ENCODE data around the gene TMEM178B. TPM values are rescaled to one million over a fixed set of nuclear protein-coding genes. Genes with fewer than 3 reads are reported as not detected.

Gene TMEM178B
- polyA plus RNA-seq, 2 of the 4 experiments (the other 2 are of a cell fraction) = 0.88 to 0.93 TPM

DNA sequence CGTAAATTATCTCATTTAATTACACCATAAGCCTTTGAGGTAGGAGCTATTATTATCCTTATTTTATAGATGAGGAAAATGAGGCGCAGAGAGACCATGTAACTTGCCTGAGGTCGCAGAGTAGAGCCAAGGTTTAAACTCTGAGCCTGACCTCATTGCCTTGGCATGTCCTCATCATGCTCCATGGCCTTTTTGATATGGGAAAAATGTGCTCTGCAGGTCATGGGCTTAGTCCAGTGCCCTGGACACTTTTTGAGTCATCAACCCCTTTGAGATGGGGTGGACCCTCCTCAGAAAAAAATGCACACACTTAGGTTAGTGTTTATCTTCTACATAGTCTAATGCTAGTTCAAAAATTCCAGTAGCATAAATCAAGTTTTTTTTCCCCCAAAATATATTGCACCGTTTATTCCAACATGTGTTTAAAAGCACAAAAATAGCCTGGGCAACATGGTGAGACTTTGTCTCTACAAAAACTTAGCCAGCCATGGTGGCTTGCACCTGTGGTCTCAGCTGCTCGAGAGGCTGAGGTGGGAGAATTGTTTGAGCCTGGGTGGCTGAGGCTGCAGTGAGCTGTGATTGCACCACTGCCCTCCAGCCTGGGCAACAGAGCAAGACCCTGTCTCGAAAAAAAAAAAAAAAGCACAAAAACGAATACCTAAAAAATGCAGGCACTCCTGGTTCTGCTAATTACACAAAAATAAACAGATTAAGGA lies 28.6 kb upstream of the TMEM178B start:
- WGBS (ENCODE audit: missing lambda C conversion rate) = 12% methylated on average over 7 of the region's 7 CpGs
- no peak overlapping the region for H3K4me3 ChIP-seq
- DNase-seq (ENCODE audit: low read depth in 1 of 2, low spot score in 1 of 2) (peak in 1 of 2 experiments; percentile 46), ATAC-seq (peak; percentile 62; a peak in 4 of 6 replicates), FAIRE-seq (no peak)
- H3K4me1 ChIP-seq = peaks cover 24% of the 10 kb centered on the region
- H3K4me2 ChIP-seq = peak overlapping the region; percentile 32
- CTCF ChIA-PET = no interaction called here
- H3K9me3 ChIP-seq = no peaks in the 10 kb centered on the region
- POLR2A ChIA-PET = no interaction called here
- TF ChIP-seq USF2 (IDR thresholded peaks at IDR 0.05) = no peak
- TF ChIP-seq FOSL2 (IDR thresholded peaks at IDR 0.05) = no peak
- TF ChIP-seq FOSL2 (CRISPR knock-in tag; IDR thresholded peaks at IDR 0.05) = peak; percentile 31; the same call in 1 of the 2 replicates
- H3K27ac ChIP-seq = peak overlapping the region; percentile 37 to 45; a peak in 2 of 6 replicates

GRCh38 chr7:141045842-141046620 lies 27.8 kb upstream of the TMEM178B start:
- Histone ChIP-seq H3K4me1 (peaks cover 24% of the 10 kb centered on the region), H3K9me3 (no peaks in the 10 kb centered on the region), H3K4me3 (no peak overlapping the region), H3K4me2 (peak overlapping the region; percentile 32), H3K27ac (peak overlapping the region; percentile 37 to 45; a peak in 2 of 6 replicates)
- ATAC-seq (peak in 1 of 2 experiments; percentile 39; a peak in 1 of 6 replicates), FAIRE-seq (no peak), DNase-seq (ENCODE audit: low read depth in 1 of 2, low spot score in 1 of 2) (no peak)
- WGBS (ENCODE audit: missing lambda C conversion rate) = 50% methylated on average over 7 of the region's 7 CpGs
- TF ChIP-seq RARB (CRISPR knock-in tag; IDR thresholded peaks at IDR 0.05) (no peak), HOXB5 (CRISPR knock-in tag; IDR thresholded peaks at IDR 0.05) (no peak), MAZ (IDR thresholded peaks at IDR 0.05; ENCODE audit: borderline replicate concordance, low read depth, low read length) (no peak), CHD2 (IDR thresholded peaks at IDR 0.05; ENCODE audit: low read length, partially characterized antibody) (no peak), HDAC2 (IDR thresholded peaks at IDR 0.05) (no peak), CEBPB (IDR thresholded peaks at IDR 0.05) (no peak), POLR2A (IDR thresholded peaks at IDR 0.05; ENCODE audit: low read length) (no peak), EHMT2 (IDR thresholded peaks at IDR 0.05; ENCODE audit: low read depth) (no peak), ZSCAN20 (CRISPR knock-in tag; IDR thresholded peaks at IDR 0.05) (no peak), ESRRA (IDR thresholded peaks at IDR 0.05; ENCODE audit: borderline replicate concordance, low read length) (no peak)
- TF ChIP-seq, protein P1, sequence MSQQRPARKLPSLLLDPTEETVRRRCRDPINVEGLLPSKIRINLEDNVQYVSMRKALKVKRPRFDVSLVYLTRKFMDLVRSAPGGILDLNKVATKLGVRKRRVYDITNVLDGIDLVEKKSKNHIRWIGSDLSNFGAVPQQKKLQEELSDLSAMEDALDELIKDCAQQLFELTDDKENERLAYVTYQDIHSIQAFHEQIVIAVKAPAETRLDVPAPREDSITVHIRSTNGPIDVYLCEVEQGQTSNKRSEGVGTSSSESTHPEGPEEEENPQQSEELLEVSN (IDR thresholded peaks at IDR 0.05; ENCODE audit: borderline replicate concordance, low read depth) = no peak
- TF ChIP-seq, protein P2, sequence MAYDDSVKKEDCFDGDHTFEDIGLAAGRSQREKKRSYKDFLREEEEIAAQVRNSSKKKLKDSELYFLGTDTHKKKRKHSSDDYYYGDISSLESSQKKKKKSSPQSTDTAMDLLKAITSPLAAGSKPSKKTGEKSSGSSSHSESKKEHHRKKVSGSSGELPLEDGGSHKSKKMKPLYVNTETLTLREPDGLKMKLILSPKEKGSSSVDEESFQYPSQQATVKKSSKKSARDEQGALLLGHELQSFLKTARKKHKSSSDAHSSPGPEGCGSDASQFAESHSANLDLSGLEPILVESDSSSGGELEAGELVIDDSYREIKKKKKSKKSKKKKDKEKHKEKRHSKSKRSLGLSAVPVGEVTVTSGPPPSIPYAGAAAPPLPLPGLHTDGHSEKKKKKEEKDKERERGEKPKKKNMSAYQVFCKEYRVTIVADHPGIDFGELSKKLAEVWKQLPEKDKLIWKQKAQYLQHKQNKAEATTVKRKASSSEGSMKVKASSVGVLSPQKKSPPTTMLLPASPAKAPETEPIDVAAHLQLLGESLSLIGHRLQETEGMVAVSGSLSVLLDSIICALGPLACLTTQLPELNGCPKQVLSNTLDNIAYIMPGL (CRISPR knock-in tag; IDR thresholded peaks at IDR 0.05; ENCODE audit: borderline replicate concordance) = no peak
- TF ChIP-seq, protein P3, sequence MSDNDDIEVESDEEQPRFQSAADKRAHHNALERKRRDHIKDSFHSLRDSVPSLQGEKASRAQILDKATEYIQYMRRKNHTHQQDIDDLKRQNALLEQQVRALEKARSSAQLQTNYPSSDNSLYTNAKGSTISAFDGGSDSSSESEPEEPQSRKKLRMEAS (IDR thresholded peaks at IDR 0.05) = no peak
- TF ChIP-seq, protein P4, sequence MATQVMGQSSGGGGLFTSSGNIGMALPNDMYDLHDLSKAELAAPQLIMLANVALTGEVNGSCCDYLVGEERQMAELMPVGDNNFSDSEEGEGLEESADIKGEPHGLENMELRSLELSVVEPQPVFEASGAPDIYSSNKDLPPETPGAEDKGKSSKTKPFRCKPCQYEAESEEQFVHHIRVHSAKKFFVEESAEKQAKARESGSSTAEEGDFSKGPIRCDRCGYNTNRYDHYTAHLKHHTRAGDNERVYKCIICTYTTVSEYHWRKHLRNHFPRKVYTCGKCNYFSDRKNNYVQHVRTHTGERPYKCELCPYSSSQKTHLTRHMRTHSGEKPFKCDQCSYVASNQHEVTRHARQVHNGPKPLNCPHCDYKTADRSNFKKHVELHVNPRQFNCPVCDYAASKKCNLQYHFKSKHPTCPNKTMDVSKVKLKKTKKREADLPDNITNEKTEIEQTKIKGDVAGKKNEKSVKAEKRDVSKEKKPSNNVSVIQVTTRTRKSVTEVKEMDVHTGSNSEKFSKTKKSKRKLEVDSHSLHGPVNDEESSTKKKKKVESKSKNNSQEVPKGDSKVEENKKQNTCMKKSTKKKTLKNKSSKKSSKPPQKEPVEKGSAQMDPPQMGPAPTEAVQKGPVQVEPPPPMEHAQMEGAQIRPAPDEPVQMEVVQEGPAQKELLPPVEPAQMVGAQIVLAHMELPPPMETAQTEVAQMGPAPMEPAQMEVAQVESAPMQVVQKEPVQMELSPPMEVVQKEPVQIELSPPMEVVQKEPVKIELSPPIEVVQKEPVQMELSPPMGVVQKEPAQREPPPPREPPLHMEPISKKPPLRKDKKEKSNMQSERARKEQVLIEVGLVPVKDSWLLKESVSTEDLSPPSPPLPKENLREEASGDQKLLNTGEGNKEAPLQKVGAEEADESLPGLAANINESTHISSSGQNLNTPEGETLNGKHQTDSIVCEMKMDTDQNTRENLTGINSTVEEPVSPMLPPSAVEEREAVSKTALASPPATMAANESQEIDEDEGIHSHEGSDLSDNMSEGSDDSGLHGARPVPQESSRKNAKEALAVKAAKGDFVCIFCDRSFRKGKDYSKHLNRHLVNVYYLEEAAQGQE (IDR thresholded peaks at IDR 0.05) = no peak
- ChIA-PET CTCF (no interaction called here), POLR2A (no interaction called here)

Measured in A549 (cell line).